ENCODE measurements around the gene CCL13.

DNA sequence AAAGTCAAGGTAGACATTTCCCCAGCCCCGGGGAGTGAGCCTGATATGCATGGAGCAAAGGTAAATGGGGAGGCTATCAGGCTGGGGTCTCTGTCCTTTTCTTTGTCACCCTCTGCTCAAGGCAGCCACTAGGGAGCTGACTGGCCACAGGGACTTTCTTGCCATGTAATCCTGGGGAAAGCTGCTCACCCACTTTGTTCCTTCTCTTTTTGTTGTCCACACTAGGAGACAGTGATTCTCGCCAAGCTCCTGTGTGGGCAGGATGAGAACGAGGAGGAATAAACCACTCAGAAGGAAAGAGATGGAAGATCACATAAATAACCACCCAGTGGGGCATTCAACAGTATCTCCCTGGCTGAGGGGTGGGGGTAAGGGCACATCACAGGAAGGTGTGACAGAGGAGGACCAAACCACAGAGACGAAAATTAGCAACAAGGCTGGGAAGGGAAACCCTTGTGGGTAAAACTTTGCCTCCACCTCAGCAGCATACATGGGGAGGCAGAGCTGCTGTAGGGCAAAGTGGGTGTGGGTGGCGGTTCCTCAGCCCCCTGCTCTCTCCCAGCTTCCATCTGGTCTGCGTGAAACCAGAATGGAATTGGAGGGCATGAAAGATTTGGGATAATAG is 33.0 kb downstream of the CCL13 start:
- TF ChIP-seq, protein P1, sequence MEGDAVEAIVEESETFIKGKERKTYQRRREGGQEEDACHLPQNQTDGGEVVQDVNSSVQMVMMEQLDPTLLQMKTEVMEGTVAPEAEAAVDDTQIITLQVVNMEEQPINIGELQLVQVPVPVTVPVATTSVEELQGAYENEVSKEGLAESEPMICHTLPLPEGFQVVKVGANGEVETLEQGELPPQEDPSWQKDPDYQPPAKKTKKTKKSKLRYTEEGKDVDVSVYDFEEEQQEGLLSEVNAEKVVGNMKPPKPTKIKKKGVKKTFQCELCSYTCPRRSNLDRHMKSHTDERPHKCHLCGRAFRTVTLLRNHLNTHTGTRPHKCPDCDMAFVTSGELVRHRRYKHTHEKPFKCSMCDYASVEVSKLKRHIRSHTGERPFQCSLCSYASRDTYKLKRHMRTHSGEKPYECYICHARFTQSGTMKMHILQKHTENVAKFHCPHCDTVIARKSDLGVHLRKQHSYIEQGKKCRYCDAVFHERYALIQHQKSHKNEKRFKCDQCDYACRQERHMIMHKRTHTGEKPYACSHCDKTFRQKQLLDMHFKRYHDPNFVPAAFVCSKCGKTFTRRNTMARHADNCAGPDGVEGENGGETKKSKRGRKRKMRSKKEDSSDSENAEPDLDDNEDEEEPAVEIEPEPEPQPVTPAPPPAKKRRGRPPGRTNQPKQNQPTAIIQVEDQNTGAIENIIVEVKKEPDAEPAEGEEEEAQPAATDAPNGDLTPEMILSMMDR (conservative IDR thresholded peaks at IDR 0.05) = no peak
- TF ChIP-seq EZH2 (IDR thresholded peaks at IDR 0.05; ENCODE audit: low read depth) = no peak
